ENCODE data around the gene GNG8. TPM values are rescaled to one million over a fixed set of nuclear protein-coding genes. Genes with fewer than 3 reads are reported as not detected.

The GNG8 gene
- total RNA-seq, 3 donors from 2014 or later = 2.3 TPM; not detected in 2

- DNase-seq (no peak), ATAC-seq (no peak)
- H3K4me1 ChIP-seq (ENCODE audit: low read depth) = peaks cover 9% of the 10 kb centered on the region
- TF ChIP-seq, protein P1, sequence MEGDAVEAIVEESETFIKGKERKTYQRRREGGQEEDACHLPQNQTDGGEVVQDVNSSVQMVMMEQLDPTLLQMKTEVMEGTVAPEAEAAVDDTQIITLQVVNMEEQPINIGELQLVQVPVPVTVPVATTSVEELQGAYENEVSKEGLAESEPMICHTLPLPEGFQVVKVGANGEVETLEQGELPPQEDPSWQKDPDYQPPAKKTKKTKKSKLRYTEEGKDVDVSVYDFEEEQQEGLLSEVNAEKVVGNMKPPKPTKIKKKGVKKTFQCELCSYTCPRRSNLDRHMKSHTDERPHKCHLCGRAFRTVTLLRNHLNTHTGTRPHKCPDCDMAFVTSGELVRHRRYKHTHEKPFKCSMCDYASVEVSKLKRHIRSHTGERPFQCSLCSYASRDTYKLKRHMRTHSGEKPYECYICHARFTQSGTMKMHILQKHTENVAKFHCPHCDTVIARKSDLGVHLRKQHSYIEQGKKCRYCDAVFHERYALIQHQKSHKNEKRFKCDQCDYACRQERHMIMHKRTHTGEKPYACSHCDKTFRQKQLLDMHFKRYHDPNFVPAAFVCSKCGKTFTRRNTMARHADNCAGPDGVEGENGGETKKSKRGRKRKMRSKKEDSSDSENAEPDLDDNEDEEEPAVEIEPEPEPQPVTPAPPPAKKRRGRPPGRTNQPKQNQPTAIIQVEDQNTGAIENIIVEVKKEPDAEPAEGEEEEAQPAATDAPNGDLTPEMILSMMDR (IDR thresholded peaks at IDR 0.05) = no peak
- intact Hi-C loops (cut with DNase I, micrococcal nuclease) = no loop called here
- H3K9me3 ChIP-seq = peaks cover 9% of the 10 kb centered on the region
- peaks cover 3% of the 10 kb centered on the region for H3K36me3 ChIP-seq (ENCODE audit: low read depth)
- H3K4me3 ChIP-seq = no peak overlapping the region
Observed at GRCh38 chr19:46598372-46598917, 37.6 kb downstream of the GNG8 start.

GRCh38 chr19:46596008-46596407 lies 40.0 kb downstream of the GNG8 start:
- intact Hi-C loops (cut with DNase I, micrococcal nuclease) = no loop called here
- TF ChIP-seq, protein P1 (IDR thresholded peaks at IDR 0.05) = no peak
- no peak for ATAC-seq
- H3K36me3 ChIP-seq (ENCODE audit: low read depth) = no peaks in the 10 kb centered on the region
- no peaks in the 10 kb centered on the region for H3K4me1 ChIP-seq (ENCODE audit: low read depth)
- no peak overlapping the region for H3K4me3 ChIP-seq
- peaks cover 9% of the 10 kb centered on the region for H3K9me3 ChIP-seq
- no peak for DNase-seq

DNA sequence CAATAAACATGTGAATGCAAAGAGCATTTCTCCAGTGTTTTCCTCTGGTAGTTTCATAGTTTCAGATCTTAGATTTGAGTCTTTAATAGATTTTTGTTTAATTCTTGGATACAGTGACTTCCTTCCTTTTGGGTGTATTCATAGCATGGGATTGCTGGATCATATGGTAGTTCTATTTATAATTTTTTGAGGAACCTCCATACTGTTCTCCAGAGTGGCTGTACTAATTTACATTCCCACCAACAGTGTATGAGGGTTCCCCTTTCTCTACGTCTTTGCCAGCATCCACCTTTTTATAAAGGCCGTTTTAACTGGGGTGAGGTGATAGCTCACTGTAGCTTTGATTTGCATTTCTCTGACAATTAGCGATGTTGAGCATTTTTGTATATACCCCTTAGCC lies 44.1 kb downstream of the GNG8 start:
- Histone ChIP-seq H3K4me1 (ENCODE audit: low read depth) (no peaks in the 10 kb centered on the region), H3K9me3 (no peaks in the 10 kb centered on the region), H3K36me3 (ENCODE audit: low read depth) (no peaks in the 10 kb centered on the region), H3K4me3 (no peak overlapping the region)
- DNase-seq (no peak), ATAC-seq (no peak)
- TF ChIP-seq, protein P1 (IDR thresholded peaks at IDR 0.05) = no peak
- intact Hi-C loops (cut with DNase I, micrococcal nuclease) = no loop called here

DNA sequence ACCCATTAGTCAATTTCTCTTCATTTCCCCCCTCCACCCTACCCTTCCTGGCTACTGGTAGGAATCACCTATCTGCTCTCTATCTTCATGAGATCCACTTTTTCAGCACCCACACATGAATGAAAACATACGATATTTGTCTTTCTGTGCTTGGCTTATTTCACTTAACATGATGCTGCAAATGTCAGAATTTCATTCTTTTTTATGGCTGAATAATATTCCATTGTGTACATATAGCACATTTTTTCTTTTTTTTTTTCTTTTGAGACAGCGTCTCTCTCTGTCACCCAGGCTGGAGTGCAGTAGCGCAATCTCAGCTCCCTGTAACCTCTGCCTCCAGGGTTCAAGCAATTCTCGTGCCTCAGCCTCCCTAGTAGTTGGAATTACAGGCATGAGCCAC lies 44.7 kb downstream of the GNG8 start:
- DNase-seq (no peak), ATAC-seq (no peak)
- Histone ChIP-seq H3K36me3 (ENCODE audit: low read depth) (no peaks in the 10 kb centered on the region), H3K4me3 (no peak overlapping the region), H3K9me3 (no peaks in the 10 kb centered on the region), H3K4me1 (ENCODE audit: low read depth) (no peaks in the 10 kb centered on the region)
- TF ChIP-seq, protein P1 (IDR thresholded peaks at IDR 0.05) = no peak
- intact Hi-C loops (cut with DNase I, micrococcal nuclease) = no loop called here

- DNase-seq (no peak), ATAC-seq (no peak)
- TF ChIP-seq, protein P1 (IDR thresholded peaks at IDR 0.05) = no peak
- H3K36me3 ChIP-seq (ENCODE audit: low read depth) = no peaks in the 10 kb centered on the region
- H3K4me3 ChIP-seq = no peak overlapping the region
- H3K9me3 ChIP-seq = no peaks in the 10 kb centered on the region
- intact Hi-C loops (cut with DNase I, micrococcal nuclease) = no loop called here
- no peaks in the 10 kb centered on the region for H3K4me1 ChIP-seq (ENCODE audit: low read depth)
Observed at GRCh38 chr19:46587861-46588260, 48.1 kb downstream of the GNG8 start.

- ATAC-seq (no peak), DNase-seq (no peak)
- H3K9me3 ChIP-seq = no peaks in the 10 kb centered on the region
- TF ChIP-seq, protein P1 (IDR thresholded peaks at IDR 0.05) = no peak
- intact Hi-C loops (cut with DNase I, micrococcal nuclease) = no loop called here
- no peaks in the 10 kb centered on the region for H3K36me3 ChIP-seq (ENCODE audit: low read depth)
- no peaks in the 10 kb centered on the region for H3K4me1 ChIP-seq (ENCODE audit: low read depth)
- no peak overlapping the region for H3K4me3 ChIP-seq
Observed at GRCh38 chr19:46586294-46586693, 49.7 kb downstream of the GNG8 start.

All from mucosa of descending colon (tissue), 3 donors.